ENCODE measurements around the gene OST4.
"Not testable (repeated sequence)": the region's sequence is repeated elsewhere in the genome, so short reads cannot be mapped to it uniquely, and the experiment has no call there.

OST4 gene

DNA sequence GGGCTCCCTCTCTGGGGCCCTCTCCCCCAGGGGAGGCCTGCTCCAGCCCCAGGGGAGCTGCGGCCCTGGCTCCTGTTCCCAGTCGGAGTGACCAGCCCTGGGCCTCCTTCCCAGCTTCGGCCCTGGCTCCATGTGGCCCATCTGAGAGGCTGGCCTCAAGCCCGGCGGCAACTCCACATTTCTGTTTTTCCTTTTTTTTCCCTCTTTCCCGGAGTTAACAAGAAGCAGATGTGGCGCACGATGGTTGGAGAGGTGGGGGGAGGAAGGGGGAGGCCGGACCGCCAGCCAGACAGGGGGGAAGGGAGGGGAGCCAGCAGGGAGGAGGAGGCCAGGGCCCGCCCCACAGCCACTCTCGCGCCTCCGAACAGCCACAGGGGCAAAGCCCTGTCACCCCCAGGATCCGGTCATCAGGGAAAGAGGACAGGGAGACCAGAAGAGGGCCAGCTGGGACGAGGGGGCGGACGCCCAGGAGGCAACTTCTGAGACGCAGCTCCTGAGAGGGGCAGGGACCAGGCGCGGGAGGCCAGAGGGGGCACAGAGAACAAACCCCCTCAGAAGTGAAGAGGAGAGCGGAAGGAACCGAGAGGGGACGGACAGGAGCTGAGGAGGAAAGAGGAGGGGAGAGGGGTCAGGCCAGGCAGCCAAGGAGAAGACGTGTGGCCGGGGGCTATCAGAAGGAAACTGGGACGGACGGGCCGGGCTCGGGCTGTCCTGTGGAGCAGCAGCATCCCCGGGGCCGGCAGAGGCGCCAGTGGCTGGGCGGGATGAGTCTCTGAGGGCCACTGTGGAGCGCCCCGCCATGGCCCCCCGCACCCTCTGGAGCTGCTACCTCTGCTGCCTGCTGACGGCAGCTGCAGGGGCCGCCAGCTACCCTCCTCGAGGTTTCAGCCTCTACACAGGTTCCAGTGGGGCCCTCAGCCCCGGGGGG lies 7.1 kb upstream of the OST4 start, which contains the start of gene EMILIN1:
TSS of gene EMILIN1 (plus strand) at position 349 of the 928 bp plus-strand sequence. CDS start at position 800, 451 bp downstream.
- peak within 1 kb of the TSS; percentile 85 for H3K4me3 ChIP-seq (ENCODE audit: control insufficient read depth, low read depth, low read length)
- TF ChIP-seq, protein P1, sequence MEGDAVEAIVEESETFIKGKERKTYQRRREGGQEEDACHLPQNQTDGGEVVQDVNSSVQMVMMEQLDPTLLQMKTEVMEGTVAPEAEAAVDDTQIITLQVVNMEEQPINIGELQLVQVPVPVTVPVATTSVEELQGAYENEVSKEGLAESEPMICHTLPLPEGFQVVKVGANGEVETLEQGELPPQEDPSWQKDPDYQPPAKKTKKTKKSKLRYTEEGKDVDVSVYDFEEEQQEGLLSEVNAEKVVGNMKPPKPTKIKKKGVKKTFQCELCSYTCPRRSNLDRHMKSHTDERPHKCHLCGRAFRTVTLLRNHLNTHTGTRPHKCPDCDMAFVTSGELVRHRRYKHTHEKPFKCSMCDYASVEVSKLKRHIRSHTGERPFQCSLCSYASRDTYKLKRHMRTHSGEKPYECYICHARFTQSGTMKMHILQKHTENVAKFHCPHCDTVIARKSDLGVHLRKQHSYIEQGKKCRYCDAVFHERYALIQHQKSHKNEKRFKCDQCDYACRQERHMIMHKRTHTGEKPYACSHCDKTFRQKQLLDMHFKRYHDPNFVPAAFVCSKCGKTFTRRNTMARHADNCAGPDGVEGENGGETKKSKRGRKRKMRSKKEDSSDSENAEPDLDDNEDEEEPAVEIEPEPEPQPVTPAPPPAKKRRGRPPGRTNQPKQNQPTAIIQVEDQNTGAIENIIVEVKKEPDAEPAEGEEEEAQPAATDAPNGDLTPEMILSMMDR (conservative IDR thresholded peaks at IDR 0.05; ENCODE audit: control insufficient read depth, insufficient read depth, low read depth, low read length) = no peak

DNA sequence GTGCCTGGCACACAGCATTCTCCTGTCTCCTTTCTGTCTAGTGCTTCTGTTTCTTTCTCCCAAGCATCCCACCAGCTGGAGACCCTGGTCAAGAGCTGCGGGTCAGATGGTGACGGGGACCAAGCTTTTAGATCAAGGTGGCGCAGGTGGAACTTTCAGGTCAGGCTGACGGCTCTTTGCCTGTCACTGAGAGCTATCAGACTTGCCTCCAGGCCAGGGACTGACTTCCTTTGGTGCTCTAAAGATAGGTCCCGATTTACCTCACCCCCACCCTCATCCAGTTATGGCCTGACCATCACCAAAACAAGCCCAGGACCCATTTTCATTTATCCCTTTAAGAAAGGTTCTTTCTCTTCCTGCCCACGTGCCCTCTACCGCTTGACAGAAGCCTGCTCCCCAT lies 5.8 kb upstream of the OST4 start:
- no peak for DNase-seq (ENCODE audit: low read depth)
- TF ChIP-seq, protein P1 (conservative IDR thresholded peaks at IDR 0.05; ENCODE audit: control insufficient read depth, insufficient read depth, low read depth, low read length) = no peak
- H3K4me3 ChIP-seq (ENCODE audit: control insufficient read depth, low read depth, low read length) = no peak overlapping the region

More for the DNA sequence above, 7.1 kb upstream of the OST4 start, which contains the start of gene EMILIN1:
- DNase-seq (ENCODE audit: low read depth) = peak; percentile 96

DNA sequence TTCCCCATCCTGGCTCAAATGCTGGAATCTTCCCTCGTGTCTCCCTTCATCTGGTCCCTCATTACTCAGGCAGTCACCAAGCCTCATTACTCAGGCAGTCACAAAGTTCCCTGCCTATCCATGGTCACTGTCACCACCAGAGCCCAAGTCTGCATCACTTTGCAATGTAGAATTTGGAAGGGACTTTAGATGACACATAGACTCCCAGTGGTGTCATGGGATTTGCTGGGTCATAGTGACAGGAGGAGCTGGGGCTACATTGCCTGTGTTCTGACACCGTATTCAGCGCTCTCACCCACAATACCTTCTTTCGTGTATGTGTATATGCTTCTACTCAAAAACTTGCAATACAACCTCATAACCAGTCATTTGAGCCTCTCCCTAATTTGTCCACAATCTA lies 4.9 kb upstream of the OST4 start:
- TF ChIP-seq, protein P1 (conservative IDR thresholded peaks at IDR 0.05; ENCODE audit: control insufficient read depth, insufficient read depth, low read depth, low read length) = no peak
- no peak overlapping the region for H3K4me3 ChIP-seq (ENCODE audit: control insufficient read depth, low read depth, low read length)
- DNase-seq (ENCODE audit: low read depth) = no peak

DNA sequence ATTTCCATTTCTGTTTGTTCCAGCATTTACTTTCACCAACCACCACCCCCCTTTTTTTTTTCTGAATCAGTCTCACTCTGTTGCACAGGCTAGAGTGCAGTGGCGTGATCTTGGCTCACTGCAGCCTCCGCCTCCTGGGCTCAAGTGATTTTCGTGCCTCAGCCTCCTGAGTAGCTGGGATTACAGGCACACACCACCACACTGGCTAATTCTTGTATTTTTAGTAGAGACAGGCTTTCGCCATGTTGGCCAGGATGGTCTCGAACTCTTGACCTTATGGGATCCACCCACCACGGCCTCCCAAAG lies 4.1 kb upstream of the OST4 start:
- not testable (repeated sequence) for DNase-seq (ENCODE audit: low read depth); H3K4me3 ChIP-seq (ENCODE audit: control insufficient read depth, low read depth, low read length)

DNA sequence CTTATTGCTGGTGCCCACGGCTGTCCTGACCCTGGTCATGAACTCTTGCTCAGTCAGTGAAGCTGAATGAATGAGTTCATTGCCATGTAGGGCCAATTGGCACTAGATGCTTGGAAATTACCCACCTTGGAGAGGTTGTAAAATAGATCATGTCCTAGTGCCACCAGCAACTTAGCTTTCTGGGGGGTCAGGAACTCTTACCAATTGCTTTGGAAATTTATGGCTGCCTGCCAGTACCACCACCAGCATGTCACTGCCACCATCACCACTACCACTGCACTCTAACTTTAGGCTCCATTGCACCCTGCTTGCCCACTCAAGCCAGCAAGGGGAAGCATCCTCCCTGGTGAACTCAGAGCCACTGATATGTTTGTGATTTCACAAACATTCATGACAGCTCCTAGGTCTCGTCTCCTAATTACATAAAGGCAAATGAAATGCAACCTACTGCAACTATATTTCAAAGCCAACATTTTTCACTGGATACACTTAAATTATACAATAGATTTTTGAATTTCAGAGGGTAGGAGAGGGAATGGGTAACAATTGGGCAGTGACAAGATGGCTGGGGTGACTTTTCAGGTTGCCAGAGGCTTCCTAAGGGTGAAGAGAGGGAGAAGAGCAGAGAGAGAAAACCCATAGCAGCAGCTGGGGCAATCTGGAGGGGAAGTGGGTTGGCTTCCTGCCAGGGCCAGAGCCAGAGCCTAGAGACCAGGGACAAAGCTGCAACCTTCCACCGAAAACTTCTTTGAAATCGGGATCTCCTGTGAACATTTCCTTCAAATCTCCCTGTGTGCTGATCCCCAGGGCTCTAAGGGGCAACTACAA lies 3.5 kb upstream of the OST4 start:
- no peak for DNase-seq (ENCODE audit: low read depth)
- TF ChIP-seq, protein P1 (conservative IDR thresholded peaks at IDR 0.05; ENCODE audit: control insufficient read depth, insufficient read depth, low read depth, low read length) = no peak
- H3K4me3 ChIP-seq (ENCODE audit: control insufficient read depth, low read depth, low read length) = no peak overlapping the region

DNA sequence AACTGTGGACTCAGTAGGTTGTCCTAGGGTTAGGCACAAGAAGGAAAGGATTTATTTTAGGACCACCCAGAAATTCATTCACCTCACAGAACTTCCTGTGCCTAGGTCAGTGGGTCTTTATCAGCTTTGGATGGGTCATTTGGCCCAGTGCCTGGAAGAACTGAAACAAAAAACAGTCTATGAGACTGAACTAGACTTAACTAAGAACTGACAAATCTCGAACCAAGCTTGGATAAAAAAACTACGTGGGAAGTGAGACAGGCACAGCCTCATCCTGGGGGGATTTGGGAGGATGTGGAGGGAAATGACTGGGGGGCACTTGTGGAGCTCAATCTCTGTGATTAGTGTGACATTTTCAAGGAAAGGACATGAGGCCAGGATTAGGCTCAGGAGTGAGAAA lies 2.3 kb upstream of the OST4 start:
- no peak overlapping the region for H3K4me3 ChIP-seq (ENCODE audit: control insufficient read depth, low read depth, low read length)
- DNase-seq (ENCODE audit: low read depth) = no peak
- TF ChIP-seq, protein P1 (conservative IDR thresholded peaks at IDR 0.05; ENCODE audit: control insufficient read depth, insufficient read depth, low read depth, low read length) = no peak

DNA sequence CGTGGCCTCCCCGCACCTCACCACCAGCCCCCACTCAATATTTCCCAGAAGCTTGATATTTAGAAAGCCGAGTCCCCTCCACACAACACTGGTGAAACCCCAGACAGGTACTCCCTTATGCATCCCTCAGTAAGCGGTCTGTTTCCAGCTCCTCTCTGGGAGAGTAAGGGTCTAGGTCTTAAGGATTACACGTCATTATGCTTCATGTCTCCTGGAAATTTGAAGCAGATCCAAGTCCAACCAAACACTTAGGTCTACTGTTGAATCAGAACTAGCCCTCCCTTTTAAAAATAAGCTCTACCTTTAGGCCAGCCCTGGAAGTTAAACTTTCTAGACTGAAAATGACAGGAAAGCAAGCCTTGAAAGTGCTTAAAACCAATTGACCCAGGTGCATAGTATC lies 1.5 kb upstream of the OST4 start:
- H3K4me3 ChIP-seq (ENCODE audit: control insufficient read depth, low read depth, low read length) = no peak overlapping the region
- TF ChIP-seq, protein P1 (conservative IDR thresholded peaks at IDR 0.05; ENCODE audit: control insufficient read depth, insufficient read depth, low read depth, low read length) = no peak
- DNase-seq (ENCODE audit: low read depth) = peak; percentile 70
